PC-9 (cell line): ENCODE data around the gene PGLYRP2.

Source experiments
- CTCF ChIP-seq: fragments of 200-600 bp; sonication (generic); conservative IDR thresholded peaks from 2 replicates; pipeline ENCODE4 v1.6.1; 2017; ENCODE audit warnings: mixed run types, antibody characterized with exemption, mild to moderate bottlenecking, moderate library complexity
- EZH2 ChIP-seq: fragments of 200-600 bp; sonication (generic); IDR thresholded peaks from 2 replicates; pipeline ENCODE4 v1.8.0; 2017; ENCODE audit warnings: antibody characterized with exemption, low read depth

- TF ChIP-seq CTCF, result no peak
- no peak for TF ChIP-seq EZH2
Measured at GRCh38 chr19:15455996-15456395, 23.3 kb downstream of the PGLYRP2 start.
